NCI-H2081 treated with DMSO at 0.1 percent for 48 hours (cell line): ENCODE data around the gene ITGB4.

Experiments
- DNase-seq: peaks from one replicate; lab custom pipeline; 2025; lab: John Stamatoyannopoulos, UW

Gene ITGB4

GRCh38 chr17:75720656-75721462 is at the start of gene ITGB4:
ITGB4 (plus strand) TSS chr17:75721459; CDS start chr17:75724704, 3,245 bp downstream.
- DNase-seq = no peak

- no peak for DNase-seq
These were observed 49.2 kb upstream of the ITGB4 start for GRCh38 chr17:75672011-75672410.

- no peak for DNase-seq
These were observed 47.8 kb upstream of the ITGB4 start for GRCh38 chr17:75673487-75673886.

- no peak for DNase-seq
These were observed 44.8 kb upstream of the ITGB4 start for GRCh38 chr17:75676461-75676860.

GRCh38 chr17:75679706-75680211 is 41.5 kb upstream of the ITGB4 start:
- DNase-seq = no peak

GRCh38 chr17:75680431-75680830 is 40.8 kb upstream of the ITGB4 start:
- no peak for DNase-seq

- no peak for DNase-seq
These were observed 40.0 kb upstream of the ITGB4 start for GRCh38 chr17:75681289-75681688.

- no peak for DNase-seq
These were observed 37.7 kb upstream of the ITGB4 start for GRCh38 chr17:75683583-75683982.

- no peak for DNase-seq
These were observed 37.0 kb upstream of the ITGB4 start for GRCh38 chr17:75684249-75684648.

GRCh38 chr17:75684924-75685323 is 36.3 kb upstream of the ITGB4 start:
- no peak for DNase-seq

GRCh38 chr17:75685499-75685898 is 35.8 kb upstream of the ITGB4 start:
- DNase-seq = no peak

- no peak for DNase-seq
These were observed 32.9 kb upstream of the ITGB4 start for GRCh38 chr17:75688209-75688825.

GRCh38 chr17:75689441-75689873 is 31.8 kb upstream of the ITGB4 start:
- DNase-seq = no peak

- DNase-seq = no peak
These were observed 29.9 kb upstream of the ITGB4 start for GRCh38 chr17:75691371-75691791.

GRCh38 chr17:75691801-75692626 is 29.2 kb upstream of the ITGB4 start:
- no peak for DNase-seq

GRCh38 chr17:75692976-75693375 is 28.3 kb upstream of the ITGB4 start:
- DNase-seq = no peak

- no peak for DNase-seq
These were observed 27.5 kb upstream of the ITGB4 start for GRCh38 chr17:75693500-75694481.

- DNase-seq = no peak
These were observed 26.7 kb upstream of the ITGB4 start for GRCh38 chr17:75694536-75694935.

GRCh38 chr17:75695141-75695829 is 26.0 kb upstream of the ITGB4 start:
- no peak for DNase-seq

GRCh38 chr17:75695830-75696271 is 25.4 kb upstream of the ITGB4 start:
- no peak for DNase-seq
